Measurements from ENCODE around the gene STK17A.

The STK17A gene

DNA sequence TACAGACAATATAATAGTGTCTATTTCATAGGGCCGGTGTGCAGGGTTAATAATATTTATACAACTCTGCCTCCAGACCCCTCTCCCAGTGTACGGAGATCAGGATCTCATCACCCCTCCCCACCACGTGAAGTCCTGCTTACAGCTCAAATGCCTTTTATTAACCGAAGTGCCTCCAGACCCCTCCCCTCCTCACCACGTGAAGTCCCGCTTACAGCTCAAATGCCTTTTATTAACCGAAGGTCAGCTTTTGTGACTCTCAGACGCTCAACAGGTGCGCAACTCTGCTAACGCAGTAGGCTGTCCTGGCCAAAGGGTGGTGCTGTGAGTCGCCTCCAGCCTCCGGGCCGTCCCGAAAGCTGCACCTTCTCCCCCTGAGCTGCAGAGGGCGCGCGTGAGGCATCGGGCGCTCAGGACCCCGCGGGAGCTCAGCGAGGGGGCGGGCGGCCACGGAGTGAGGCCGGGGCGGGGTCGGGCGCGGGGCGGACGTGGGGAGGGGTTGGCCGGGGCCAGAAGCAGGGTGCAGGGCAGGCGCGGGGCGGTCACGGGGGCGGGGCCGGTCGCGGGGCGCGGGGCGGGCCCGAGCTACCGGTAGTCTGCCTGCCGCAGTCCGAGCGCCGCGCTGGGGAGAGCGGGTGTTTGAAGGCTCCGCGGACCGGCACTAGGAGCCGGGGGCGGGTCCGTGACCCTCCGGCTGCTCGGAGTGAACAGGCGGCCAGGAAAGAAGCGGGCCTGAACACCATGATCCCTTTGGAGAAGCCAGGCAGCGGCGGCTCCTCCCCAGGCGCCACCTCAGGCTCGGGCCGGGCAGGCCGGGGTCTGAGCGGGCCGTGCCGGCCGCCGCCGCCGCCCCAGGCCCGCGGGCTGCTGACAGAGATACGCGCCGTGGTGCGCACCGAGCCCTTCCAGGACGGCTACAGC lies at the start of gene STK17A:
Gene STK17A, plus strand, starts transcription at position 606 of the 921 bp plus-strand sequence. Its CDS starts 136 bp downstream, at position 742.
- peak; percentile 92 for DNase-seq

DNA sequence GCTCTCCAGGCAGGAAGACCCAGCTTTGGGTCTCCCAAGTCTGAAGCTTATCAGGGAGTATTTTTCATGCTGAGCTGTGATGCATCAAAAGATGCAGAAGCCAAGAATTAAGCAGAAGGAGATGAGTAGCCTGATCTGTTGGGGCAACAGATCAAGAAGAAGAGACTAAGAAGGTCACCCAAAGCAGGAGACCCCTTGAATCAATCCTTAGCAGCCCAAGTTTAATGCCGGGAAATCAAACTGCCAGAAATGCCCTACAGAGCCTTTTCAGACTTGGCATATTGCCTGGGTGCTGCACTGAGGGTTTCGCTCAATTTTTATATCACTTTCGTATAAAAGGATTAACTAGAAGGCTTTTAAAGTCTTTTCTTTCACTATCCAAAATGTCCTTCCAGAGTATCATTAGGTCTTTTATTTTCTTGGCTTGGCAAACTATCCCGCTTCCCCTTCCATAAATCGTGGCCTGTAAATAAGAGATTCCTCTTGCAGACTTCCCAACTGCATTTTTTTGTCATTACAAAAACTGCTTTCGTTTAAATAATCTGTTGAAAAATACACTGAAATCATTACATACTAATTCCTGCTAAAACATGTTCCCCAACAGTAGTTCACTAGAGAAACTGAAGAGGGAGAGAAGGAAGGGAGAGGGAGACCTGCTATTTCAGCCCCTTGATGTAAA lies 49.0 kb upstream of the STK17A start:
- no peak for DNase-seq

DNA sequence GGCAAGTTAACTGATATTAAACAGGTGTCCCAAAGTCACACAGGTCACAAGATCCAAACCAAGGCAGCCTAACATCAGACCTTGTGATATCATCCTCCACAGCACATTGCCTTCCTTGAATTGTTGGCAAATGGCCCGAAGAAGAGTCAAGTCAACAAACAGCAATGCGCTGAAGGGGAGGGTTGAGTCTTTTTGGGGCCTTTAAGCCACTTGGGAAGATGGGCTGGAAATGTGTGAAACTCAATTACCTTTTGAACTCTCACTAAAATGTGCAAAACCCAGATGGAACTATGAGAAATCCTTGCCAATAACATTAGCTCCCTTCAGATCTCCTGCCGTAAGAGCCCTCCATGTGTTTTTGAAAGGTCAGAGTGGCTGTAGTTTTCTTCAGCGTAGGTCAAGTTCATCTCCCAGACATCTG lies 47.9 kb upstream of the STK17A start:
- DNase-seq = no peak

DNA sequence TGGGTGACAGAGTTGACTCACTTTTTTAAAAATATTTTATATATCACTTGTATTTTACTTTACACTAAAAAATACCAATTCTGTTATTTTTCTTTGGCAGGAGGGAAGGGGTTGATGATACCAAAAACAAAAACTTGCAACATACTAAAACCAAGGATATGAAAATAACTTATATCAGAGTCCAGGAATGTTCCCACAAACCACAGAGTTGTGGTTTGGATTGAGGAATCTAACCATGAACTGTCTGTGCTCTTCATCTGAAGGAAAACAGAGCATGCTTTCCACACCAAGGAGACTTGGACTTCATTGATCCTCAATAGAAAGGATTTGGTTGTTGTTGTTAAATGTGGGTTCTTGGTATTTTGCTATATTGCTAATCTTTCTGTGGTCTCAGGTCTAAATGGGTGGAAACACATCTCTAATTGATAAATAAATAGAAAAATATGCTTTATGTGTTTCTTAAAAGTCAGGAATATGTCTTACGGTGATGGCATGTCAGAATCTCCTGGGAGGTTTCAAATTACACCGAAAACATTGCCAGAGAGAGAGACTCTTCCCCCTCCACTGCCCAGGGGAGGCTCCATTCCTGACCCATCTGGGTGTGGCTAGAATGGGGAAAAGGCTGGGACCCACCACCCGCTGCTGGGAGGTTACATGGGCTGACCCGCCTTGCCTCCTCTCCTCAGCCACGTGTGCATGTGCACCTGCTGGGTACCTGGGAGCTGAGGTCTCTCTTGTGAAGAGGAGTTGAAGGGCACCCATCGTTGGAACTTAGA lies 46.9 kb upstream of the STK17A start:
- no peak for DNase-seq

DNA sequence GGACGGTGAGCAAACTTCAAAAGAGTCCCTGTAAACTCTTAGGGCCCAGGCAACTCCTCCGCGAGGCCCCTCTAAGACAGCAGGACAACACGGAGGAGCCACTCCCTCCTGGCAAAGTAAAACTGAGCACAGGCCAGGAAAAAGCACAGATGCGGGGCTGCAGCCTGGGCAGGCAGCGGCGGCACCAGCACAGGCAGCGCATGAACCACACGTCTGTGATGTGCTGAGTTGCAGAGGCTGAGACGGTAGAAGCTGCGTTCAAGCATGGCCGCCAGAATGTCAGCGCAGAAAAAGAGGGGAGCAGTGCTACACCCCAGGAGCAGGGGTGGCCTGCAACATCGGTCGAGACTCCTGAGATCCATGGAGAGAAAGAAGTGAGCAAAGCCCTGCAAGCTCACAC lies 46.1 kb upstream of the STK17A start:
- no peak for DNase-seq

DNA sequence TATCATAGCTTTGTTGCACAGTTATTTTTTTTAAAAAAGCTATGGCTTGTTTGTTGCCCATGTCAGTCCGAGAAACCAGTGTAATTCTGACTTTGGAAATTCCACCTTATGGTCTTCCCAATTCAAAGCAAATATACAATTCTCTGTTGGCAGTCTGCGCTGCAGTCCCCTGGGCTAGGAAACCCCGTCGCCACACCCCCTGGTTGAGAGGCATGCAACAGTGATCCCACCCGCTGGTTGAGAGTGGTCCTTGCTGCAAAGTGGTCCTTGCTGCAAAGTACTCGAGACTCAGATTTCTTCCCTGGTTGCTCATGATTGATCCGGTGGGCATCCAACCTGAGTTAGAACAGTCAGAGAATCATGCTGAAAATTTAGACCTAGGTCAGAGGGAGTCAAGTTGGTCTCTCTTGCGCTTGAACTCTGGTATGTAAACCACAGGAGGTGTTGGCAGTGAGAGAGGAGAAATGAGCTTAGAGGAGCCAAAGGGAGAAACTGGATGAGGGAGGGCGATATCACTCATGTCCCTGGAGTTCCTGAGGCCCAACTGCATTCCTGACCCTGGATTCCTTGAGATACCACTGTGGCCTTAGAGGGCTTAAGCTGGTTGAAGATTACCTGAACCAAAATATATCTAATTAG lies 45.0 kb upstream of the STK17A start:
- DNase-seq = no peak

DNA sequence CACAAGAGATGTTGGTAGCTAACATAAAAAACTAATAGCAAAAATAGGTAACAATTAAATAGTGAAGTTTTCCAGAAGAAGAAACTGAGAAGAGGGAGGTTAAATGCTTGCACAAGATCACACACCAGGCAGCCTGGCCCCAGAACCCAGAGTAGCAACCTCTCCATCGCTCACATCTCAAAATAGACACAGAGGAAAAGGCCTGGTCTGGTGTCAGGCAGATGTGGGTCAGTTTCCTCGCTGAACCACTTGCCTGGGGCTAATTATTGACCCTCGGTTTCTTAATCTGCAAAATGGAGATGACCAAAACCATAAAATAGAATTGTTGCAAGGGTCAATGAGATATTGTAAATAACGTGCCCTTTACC lies 44.5 kb upstream of the STK17A start:
- no peak for DNase-seq

DNA sequence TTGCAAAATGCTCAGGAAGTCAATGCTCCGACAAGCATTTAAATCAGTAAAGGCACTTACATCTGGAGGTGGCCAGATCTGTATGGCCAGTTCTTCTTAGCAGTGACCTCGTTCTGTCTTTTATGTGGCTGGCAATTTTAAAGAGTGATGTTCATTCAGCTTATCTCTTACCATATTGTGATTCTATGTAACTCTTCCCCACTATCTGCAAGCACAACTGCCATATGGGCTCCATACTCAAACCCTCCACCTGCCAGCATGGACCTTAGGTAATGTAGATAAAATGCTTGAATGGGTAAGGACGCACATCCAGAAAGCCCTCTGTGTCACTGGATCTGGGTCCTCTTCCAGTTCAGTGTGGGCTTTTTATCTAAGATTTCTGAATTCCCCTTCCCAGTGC lies 42.4 kb upstream of the STK17A start:
- no peak for DNase-seq

DNA sequence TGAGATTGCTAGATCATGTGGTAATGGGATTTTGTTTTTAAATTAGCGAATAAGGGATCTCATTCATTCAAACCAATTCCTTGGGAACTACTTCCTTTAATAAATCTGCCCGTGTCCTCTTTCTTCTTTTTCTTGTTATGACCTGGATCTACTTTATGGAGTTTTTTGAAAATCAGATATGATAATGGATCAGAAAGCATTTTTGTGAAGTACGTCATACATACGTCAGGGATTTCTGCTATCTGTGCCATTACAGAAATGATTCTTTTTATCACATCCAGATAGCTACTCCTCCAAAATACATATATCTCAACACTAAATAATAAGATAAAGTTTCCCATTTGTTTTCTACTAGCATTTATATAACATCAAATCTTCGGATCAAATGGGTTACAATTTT lies 40.2 kb upstream of the STK17A start:
- DNase-seq = no peak

DNA sequence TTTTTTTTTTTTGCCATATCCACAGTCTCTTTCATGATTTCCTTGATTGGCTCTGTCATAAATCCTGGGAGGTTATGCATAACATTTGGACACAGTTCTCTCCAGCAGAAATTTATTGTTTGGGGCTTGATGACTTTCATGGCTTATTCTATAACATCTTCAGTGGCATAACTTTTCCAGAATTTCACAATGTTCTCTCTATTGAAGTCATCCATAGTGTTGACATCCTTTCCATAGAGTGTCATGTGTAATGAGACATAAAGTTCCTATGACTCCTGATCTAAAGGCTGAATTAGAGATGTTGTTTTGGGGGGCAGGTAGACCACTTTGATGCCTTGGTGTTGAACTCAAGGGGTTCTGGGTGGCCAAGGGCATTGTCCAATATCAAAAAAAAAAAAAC lies 36.7 kb upstream of the STK17A start:
- DNase-seq = no peak

DNA sequence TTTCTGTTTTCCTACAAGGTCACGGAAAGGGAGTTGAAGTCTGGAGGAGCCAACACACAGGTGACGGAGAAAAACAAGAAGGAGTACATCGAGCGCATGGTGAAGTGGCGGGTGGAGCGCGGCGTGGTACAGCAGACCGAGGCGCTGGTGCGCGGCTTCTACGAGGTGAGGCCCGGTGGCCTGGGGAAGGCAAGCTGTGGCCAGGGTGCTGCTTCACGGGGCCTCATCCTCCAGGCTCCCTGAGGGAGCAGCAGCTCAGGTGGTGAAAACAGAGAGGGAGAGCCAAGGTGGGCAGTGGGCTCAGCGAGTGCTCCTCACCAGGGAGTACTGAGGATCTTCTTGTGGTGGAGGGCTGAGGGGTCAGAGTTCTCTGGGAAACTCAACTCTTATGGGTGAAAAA lies 32.5 kb upstream of the STK17A start:
- no peak for DNase-seq

DNA sequence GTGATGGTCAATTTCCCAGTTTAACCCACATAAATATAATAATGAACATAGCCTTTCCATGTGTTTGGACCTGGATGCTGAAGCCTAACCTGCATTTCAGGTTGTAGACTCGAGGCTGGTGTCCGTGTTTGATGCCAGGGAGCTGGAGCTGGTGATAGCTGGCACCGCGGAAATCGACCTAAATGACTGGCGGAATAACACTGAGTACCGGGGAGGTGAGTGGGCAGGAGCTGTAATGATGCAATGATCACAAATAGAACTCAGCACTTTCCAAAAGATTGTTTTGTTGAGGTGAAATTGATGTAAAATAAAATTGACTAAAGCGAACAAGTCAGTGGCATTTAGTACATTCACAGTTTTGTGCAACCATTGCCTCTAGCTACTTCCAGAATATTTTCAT lies 30.8 kb upstream of the STK17A start:
- DNase-seq = no peak

DNA sequence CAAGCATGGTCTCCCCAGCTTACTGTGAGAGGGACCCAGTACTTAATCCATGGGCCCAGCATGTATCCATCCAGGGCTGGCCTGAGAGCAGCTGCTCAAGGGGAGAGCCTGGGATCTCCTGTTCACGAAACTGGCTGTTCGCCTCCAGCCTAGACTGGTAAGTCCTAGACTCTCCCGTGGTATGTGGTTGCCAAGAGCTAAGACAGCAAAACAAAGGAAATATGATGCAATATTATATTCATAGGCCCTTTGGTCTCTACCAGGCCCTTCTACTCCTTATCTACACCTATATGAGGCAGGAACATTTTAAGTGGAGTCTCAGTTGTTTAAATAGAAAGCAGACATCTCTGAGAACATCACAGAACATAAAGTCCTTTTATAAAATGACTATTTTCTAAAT lies 28.9 kb upstream of the STK17A start:
- no peak for DNase-seq

DNA sequence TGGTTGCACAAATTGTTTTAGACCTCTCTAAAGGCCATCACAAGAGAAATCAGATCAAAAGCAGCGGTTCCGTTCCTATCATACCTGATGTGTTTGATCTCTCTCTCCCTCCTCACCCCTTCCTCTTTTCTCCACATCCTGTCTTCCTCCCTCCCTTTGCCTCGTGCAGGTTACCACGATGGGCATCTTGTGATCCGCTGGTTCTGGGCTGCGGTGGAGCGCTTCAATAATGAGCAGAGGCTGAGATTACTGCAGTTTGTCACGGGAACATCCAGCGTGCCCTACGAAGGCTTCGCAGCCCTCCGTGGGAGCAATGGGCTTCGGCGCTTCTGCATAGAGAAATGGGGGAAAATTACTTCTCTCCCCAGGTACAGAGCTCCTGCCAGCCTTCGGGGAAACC lies 28.5 kb upstream of the STK17A start:
- DNase-seq = no peak

DNA sequence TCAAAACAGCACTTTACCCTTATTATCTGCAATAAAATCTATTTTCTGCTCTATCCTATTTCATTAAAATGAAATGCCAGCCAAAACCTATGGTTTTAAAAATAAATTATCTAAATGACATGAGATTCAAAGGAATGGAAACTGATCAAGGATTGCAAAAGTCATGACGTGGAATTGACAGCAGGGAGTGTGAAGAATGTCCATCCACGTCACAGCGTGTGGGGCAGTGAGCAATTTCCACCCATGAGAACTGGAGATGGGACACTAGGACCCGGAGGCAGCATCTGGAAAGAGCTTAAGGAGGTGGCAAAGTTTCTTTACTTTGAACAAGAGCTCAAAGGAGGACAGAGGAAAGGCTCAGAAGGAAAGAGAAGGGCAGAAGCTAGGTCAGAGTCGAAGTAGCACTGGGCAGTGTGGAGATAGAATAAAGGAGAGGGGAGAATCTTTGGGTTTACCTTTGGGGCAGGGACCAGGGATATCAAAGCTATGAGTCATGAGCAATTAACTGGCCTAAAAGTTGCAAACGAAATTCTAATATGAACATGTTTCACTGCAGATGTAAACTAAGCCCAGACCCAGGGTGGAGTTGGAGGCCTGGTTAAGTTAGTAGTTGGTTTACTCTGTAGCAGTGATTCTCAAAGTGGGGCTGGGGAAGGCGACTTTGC lies 24.9 kb upstream of the STK17A start:
- DNase-seq = no peak

DNA sequence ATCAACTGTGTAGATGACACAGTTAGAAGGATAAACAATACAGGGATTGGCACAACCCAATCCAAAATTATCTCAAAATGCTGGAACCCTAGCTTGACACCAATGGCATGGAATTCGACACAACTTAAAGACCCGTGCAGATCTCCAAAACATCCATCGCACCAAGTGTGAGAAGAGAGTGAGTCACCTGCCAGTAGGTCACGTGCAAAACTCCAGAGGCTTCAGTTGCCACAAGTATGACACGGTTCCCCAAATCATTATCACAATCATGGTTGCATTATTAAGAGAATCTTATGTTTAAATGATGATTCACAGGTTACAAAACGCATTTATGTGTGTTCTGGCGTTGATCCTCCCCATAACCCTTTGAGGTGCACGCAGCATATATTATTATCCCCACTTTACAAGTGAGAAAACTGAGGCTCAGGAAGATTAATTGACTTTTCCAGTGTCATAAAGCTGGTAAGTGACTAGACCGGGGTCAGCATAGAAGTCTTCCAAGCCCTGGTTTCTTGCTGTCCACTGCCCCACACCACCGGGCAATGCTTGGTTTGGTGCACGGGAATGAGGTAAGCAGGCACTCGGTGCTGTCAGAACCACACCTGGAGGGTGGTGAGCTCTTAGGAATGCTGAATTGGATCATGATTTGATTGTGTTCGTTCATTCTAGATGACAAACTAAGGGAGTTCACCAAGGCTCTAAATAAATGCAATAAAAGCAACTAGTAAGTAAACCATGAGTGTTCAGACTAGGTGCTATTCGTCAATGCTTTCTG lies 23.6 kb upstream of the STK17A start:
- no peak for DNase-seq

DNA sequence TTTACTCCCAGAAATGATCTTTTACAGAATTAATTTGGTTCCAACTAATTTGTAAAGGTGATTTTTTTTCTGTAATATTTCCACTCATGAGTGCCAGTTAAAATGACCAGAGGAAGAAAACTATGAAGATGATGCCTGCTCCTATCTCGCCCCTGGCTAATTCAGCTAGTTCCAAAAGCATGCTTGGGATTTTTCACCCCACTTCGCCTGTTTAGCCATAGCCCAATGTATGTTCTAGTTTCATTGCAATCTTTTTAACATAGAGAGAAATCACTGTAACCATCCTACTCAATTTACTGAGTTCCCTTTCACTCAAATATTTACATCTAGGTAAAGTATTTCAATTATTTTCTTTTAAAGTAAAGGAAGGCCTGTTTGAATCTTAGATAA lies 23.0 kb upstream of the STK17A start:
- DNase-seq = no peak

DNA sequence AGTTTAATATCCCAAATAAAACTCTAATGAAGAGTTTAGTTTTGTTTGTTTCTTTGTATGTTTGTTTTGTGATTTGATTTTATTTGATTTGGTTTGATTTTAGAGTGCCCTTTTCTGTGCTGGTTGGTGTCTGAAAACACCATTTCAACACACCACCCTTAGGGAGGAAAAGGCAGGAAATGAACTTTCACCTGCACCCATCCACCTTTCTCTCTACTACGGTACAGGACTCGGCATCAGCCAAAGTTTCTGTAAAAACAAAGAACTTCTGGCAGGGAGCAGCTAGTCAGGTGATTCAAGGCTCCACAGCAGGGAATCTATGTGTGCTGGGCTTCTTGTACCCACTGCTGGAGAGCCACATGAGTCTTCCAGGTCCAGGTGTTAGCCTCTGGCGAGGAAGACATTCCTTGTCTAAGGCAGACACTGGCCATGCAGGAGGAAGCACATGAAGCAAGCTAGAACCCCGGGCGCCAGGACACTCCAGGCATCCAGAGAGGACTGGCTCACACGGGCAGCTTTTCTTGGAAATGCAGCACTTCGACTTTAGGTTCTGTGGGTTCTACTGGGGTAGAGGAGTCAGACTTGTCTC lies 22.1 kb upstream of the STK17A start:
- DNase-seq = no peak

DNA sequence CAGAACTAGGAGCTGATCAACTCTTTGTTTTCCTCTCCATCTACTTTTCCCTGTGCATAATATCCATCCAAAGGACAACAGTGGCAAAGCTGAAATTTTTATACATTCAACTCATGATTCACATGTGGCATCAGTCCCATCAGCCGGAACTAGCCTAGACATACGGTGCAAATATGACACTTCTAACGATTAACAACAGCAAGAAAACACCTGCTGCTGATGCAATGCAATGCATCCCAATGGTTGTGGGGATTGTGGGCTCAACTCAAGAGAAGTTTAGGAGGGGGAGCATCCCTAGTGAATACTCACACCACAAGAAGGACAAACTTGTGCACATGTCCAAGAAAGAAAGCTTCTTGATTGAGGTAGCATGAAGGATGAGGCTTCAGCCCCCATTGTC lies 20.5 kb upstream of the STK17A start:
- no peak for DNase-seq

DNA sequence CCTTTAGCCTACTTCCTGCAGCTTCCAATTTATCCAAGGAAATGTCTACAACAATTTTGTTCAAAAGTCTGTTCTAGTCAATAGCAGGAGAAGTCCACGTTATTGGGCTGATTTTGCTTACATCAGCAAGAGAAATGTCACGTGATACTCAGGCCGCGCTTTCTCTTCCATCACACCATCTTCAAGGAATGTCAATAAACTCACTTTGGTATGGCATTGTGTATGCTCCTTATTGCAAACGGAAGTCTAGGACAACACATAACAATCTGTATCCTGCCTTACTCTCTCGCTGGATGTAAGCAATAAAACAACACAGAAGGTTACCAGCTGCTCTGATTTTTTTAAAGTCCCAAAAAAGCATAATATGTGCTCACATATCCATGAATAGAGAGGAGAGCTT lies 17.1 kb upstream of the STK17A start:
- DNase-seq = no peak

DNA sequence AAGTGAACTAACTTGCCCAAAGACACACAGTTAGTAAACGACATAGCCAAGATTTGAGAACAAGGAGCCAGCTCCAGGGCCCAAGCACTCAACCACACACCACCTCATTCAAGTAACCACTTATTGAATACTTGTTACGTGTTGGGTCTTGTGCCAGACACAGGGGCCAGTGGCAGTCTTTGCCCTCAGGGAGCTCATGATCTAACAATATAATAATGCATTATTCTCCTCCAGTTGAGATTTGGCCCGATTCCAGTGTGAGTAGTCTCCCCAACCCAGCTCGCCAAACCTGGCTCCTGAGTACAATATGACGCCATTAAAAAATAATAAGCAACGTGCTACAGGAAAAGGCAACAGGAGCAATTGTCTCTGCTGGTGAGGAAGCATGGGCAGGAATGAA lies 14.4 kb upstream of the STK17A start:
- DNase-seq = no peak

Data from activated naive CD4-positive, alpha-beta T cell treated with anti-CD3 and anti-CD28 coated beads, Interleukin-2, amount 50 U/mL, for 16 hours (primary cell).